GM18505 (cell line): Measurements from ENCODE around the gene LAPTM5.

Source experiments
- ATAC-seq: cut with Tn5 transposase; IDR thresholded peaks from one replicate; pipeline ENCODE4 v1.9.1; 2021; ENCODE audit not compliant: unreplicated experiment
- POLR2A ChIP-seq: IDR thresholded peaks from 4 replicates; pipeline ENCODE4 v1.6.1; 2011; ENCODE audit warnings: borderline replicate concordance; ENCODE audit not compliant: insufficient read depth, insufficient read length; ENCODE audit errors: extremely low read depth

LAPTM5 gene

DNA sequence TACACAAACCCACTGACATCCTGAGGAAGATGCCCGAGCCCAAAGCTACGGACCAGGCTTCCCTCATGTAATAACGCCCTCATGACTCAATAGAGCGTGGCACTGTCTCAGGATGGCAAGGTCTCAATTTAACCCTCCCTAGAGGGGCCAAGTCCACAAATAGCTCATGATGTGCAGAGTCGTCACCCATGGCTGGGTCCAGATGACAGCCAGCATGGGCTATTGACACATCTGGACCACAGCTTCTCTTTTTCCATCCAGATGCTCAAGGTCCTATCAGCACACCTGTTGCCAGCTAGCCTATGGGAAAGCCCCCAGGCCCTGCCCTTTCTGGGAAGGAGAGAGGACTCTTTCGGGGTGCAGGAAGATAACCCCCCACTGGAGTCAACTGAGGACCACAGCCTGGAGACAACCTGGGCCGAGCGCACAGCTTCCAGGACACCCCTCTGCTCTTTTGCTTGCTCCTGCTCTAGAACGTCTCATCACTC is 2.8 kb downstream of the LAPTM5 start:
- ATAC-seq = peak; percentile 41

DNA sequence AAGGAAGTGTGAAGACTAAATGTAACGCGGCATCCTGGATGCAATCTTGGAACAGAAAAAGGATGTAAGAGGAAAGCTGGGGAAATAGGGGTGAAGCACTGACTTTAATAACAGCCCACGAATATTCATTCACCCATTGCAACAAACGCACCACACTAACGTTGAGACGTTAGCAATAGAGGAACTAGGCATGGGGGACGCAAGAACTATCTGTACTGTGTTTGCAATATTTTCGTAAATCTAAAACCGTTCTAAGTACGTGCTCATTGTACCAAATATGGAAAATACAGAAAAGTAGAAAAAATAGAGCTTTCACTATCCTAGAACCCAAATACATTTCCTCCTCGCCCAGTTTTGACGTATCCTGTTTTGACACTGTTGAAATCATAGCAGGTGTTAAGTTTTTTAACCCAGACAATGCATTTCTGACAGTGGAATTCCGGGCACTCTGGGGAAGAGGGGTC is 3.9 kb downstream of the LAPTM5 start:
- no peak for TF ChIP-seq POLR2A
- ATAC-seq = no peak

More for the DNA sequence above, 2.8 kb downstream of the LAPTM5 start:
- peak; percentile 61 for TF ChIP-seq POLR2A

DNA sequence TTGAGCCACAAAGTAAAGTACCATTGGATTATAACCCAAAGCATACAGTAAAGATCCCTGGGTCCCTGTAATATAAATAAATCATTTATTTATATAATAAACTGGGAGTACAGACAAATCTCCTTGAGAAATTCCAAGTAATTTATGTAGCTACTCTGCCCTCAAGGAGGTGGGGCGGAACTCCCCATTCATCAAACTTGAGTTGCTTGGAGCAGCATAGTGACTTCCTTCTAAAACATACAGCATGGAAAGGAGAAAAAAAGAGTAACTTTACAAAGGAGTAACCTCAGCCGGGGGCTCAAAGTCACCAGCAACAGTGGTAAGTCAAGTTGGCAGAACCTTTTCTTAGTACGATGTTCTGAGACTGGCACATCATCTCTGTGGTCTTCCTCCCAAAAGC is 4.5 kb downstream of the LAPTM5 start:
- no peak for TF ChIP-seq POLR2A
- no peak for ATAC-seq

DNA sequence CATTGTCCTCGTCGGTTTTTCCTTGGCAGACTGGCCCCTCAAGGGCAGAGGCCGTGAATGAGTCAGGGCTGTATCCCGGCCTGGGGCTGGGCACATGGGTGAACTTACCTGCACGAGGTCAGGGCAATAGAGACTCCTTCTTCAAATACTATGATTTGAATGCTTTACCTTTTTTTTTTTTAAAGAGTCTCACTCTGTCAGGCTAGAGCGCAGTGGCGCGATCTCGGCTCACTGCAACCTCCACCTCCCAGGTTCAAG is 5.0 kb downstream of the LAPTM5 start:
- ATAC-seq = no peak
- TF ChIP-seq POLR2A = no peak

DNA sequence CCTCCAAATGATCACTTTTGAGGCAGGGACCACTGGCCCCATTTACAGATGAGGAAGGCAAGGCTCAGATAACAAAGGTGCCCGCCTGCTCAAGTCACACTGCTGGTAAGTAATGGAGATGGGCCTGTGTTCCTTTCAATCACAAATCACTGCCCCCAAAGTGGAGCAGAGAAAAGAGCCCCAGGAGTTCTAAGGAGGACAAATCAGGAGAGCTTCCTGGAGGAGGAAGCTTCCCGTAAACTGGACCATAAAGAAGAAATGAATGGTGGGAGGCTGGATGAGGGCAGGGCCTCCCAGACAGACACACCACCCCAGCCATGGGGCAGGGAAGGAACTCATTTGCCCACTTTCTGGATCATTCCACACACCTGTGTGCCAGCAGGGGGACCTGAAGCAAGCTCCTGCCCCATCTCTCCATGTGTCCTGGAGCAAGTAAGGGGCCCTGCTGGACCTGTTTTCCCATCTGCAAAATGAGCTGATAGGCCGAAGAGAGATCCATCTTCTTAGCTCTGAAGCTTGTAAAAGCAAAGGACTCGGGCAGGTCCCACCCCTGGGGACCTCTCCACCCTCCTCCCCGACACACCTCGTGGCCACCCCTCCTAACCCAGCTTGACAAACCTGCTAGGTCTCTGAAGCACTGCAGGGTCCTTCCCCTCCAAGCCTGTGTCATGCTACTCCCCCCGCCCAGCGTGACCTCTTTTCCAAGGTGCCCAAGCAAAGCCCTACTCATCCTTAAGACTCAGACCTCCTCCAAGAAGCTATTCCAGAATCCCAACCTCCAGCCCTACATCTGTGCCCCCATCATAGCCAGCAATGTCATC is 5.5 kb downstream of the LAPTM5 start:
- no peak for ATAC-seq
- TF ChIP-seq POLR2A = peak; percentile 56

DNA sequence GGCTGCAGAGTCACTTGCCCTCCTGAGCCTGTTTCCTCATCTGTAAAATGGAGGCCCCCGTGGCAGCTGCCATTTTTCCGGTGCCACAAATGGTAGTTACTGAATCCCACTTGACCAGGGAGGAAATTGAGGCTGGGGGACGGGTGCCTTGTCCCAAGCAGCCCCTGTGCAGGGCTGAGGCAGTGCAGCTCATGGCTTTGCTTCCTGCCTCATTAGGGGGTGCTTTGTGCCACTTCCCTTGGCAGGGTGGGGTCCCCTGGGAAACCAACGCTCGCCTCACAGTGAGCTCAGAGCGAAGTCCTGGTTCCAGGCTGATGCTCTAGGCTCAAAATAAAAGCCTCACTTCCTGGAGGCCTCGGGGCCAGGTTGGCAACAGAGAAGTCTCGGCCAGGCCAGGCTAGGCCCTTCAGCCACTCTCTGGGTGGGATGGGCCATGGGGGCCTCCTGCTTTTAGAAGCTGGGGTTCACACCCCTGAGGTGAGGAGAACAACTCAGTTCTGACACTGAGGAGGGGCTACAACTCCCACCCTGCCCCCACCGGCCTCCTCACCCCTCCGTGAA is 6.8 kb downstream of the LAPTM5 start:
- no peak for ATAC-seq
- TF ChIP-seq POLR2A = no peak

DNA sequence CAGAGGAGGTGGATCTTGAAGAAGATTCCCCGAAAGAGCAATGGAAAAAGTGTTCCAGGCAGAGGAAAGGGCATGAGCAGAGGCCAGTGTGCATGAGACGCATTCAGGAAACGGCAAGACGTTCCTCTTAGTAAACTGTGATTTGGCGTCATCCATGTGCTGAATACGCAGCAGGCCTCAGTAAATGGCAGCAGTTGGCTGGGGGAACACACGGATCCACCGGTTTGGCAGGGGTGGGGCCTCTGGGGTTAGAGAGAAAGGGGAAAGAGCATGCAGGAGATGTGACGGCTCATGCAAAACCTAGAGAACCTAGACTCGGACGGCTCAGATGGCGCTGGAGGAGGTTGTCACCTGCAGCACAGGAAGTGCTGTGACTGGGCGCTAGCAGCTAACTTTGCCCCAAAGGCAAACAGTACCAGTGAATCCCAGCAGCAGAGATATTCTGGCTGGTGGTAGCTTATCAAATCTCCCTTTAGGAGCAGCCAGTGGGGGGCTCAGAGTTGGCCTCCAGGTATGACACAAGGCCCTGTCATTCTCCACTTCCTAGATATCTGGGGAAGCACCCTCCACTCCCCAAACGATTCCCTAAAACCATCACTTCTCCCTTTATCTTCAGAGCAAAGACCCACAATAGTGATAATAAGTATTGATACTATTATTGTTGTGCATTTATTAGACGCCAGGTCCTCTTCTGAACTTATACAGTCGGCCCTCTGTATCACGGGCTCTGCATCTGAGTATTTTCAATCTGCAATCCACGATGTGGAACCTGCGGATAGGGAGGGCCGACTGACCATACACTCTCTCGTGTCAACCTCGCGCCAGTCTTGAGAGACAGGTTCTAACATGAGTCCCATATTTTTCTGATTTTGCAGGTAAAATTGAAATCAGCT is 7.6 kb downstream of the LAPTM5 start:
- no peak for ATAC-seq
- TF ChIP-seq POLR2A = peak; percentile 80

DNA sequence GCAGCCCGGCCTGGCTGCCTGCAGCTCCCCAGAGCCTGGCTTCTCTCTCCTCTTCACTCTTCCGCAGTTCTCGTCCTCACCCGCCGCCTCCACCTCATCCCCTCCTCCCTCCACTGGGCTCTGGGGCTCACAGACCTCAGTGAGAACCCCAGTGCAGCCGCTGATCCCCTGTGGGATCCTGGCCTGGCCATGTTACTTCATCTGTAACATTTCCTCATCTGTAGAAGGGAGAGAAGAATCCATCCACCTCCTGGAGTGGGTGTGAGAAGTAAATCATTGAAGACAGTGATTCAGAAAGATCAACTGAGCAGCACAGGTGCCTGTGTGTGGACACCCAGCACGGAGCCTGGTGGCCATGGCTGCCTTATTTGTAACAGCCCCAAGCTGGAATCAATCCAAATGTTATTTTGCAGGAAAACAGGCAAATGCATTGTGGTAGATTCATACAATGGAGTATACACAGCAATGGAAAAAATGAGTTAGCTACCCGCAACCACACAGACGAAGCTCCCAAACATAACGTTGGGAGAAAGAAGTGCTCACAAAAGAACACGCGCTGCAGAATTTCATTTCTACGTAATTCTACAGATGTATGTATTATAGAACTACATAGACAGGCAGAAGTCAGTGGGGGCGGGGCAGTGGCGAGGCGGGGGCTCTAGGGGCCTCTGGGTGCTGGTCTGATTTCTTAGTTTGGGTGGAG is 8.7 kb downstream of the LAPTM5 start:
- ATAC-seq = no peak
- no peak for TF ChIP-seq POLR2A

DNA sequence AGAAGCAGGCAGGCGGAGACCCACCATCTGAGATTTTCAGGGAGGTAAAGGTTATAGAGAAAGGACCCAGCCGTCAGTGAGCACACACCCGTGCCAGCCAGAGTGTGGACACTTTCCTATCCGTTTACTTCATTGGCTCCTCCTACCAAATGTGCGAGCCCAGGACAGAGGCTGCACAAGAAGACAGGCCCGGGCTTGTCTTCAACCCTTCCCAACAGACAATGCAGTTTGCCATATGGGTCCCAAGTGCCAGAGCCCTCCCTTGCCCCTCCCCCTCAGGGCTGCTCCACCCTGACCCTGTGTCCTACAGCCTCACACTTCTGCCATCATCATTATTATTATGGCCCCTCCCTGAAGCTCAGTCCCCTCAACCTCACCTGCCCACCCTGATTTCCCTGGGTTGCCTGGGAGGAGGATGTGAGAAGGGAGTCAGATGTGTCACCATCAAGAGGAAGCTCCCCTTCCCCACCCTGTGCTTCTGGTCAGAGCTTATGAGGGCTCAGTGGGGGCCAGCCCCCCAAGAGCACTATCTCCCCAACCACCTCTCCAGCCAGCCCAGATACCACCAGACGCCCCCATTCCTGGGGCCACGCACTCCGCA is 9.4 kb downstream of the LAPTM5 start:
- ATAC-seq = no peak

DNA sequence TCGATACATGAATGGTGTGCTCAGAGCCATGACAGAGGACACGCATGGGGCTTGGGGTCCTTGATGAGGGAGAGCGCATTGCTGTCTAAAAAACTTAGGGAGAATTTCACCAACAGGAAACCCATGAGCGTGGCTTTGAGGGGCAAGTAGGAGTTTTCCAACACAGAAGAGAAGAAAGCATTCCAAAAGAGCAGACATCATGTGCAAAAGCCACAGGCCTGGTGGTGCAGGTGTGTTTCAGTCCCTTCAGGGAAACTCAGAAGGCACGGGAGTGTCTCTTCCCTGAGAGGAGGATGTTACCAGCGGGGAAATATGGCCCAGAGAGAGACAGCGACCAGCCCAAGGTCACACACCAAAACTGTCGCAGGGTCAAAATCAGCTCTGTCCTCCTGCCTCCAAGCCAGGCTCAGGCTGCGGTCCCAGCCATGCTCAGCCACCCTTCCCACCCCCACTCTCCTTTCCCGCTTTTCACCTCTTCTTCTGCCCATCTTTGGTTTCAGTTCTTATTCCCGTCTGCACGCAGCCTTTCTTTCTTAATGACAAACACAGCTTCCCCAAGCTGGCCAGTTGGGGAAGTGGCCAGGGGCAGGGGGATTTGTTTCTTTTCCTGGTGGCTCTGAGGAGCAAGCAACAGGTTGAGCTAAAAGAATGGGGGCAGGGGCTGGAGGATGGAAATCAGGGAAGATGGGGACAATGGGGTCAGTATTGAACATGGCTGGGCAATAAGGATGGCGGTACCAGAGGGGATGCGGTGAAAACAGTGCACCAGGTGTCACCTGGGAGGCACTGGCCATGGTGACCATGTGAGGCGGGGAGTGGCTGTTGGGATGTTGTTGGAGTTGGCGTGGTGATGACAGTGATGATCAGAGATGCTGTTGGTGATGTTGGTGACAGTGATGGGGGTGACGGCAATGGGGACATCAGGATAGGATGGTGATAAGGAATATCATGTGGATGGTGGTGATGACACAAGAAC is 10.3 kb downstream of the LAPTM5 start:
- TF ChIP-seq POLR2A = peak; percentile 52
- no peak for ATAC-seq

More for the DNA sequence above, 9.4 kb downstream of the LAPTM5 start:
- peak; percentile 48 for TF ChIP-seq POLR2A

DNA sequence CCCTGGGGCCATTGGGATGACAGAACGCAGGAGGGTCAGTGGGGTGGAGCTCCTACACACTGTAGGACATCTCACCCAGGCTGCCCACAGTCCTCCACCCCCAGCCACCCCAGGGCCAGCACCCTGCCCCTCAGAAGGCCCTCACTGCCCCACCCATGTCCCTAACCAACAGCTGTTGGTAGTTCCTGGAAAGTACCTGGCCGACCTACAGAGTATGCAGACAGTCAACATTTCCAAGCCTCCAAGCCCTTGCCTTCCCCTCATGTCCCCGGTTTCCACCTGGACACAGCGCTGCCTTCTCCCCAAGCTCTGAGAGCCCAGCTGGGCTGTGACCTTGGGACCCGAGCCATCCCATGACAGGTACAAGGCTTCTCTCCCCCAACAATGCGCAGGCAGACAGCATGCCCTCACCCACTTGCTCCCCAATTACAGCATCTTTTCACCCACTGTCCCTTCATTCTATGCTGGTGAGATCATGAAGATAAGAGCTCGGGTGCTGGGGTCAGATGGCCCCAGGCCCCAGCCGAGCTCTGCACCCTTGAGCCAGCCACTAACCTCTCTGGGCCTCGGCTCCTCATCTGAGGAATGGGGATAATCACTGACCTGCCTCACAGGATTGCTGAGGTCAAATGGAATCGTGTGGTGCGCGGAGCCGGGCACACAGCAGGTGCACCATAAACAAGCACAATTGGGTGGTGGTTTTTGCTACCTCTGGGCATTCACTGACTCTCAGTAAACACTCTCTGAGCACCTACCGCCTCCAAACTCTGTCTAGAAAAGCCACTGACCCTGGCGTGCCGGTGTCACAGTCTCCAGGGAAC is 11.2 kb downstream of the LAPTM5 start:
- TF ChIP-seq POLR2A = no peak
- ATAC-seq = no peak
